GM13976 (cell line): ENCODE measurements around the gene DNAJC16.

Experiments
- DNase-seq: peaks from one replicate; pipeline ENCODE4 v3.0.0; 2012; ENCODE audit warnings: low spot score
- in situ Hi-C: fragments of 300-500 bp; cut with MboI; formaldehyde crosslinking; loops from one replicate; pipeline ENCODE4 v1.12.0; 2022; ENCODE audit warnings: low sequenced_read_pairs, mixed read lengths, inconsistent platforms; ENCODE audit not compliant: unreplicated experiment
- TF ChIP-seq, protein P1 (sequence below): IDR thresholded peaks from 2 replicates; pipeline ENCODE4 v1.5.1; 2012; ENCODE audit warnings: borderline replicate concordance, mild to moderate bottlenecking; ENCODE audit not compliant: insufficient read depth; ENCODE audit errors: extremely low read depth, missing control alignments, control extremely low read depth

The DNAJC16 gene

DNA sequence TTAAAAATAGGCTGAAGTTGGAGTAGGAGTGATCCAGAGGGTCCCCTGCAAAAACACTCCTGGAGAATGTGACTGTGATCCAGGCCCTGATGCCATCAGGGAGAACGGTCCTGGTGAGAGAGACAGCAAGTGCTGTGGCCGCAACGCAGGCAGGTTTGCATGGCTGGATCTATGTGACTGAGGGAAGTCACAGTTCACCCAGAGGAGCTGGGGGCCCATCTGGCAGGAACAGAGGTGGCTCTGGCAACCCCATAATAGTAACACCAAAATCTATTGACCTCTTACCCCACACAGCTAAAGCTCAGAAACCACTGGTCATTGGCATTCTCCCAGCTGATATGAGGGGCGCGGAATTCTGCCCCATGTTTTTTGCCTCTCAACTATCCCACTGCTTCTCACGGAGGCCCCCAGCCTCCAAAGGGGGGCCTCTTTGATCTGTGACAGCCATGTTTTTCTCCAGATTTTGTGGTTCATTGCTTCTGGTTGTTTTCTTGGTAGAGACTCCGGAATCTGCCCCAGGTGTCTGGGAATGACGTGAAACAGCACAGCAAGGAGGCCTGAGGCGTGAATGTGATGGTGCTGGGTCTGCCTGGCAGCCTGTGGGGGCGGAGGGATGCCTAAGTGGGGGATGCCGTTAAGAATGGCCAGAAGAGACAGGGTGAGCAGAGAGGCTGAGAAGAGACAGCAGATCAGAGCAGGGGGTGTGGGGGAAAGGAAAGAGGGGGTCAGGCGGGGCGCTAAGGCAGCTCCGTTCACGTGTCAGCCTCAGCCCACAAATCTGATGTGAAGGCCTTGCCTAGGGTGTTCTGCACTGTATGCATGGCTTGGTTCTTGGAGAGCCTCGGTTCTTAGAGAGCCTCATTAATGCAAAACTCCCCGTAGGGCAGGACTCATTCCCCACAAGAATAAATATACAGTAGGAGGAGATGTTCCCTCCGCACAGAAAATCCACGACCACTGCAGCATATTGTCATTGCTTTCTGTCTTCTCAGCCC, 26.2 kb upstream of the DNAJC16 start:
- in situ Hi-C loops: no loop called here
- no peak for DNase-seq

DNA sequence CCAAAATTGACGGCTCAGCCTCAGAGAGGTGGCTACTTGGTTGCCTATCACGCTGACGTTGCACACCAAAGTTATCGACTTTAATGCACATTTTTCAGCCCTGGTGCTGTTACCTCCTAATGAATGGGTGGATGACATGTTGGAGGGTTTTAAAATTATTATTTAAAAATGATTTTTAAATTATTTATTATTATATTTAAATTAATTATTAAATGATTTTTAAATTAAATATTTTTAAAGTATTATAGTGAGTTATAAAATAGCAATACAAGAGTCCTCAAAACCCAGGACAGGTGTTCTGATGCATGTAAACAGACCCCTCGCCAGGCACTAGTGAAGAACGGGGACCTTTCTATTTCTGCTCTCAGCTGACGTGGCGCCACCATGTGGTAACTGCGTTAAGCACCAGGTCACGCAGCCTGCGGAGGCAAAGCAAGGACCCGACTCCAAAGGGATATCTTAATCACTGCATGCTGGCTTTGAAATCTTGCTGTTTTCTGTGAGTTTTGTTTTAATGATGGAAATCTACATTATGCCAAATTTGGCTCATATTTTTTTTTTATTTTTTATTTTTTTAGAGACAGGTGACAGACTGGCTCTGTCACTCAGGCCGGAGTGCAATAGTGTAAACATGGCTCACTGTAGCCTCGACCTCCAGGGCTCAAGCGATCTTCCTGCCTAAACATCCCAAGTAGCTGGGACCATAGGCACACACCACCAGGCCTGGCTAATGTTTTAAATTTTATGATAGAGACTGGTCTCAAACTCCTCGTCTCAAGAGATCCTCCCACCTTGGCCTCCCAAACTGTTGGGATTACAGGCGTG, 25.2 kb upstream of the DNAJC16 start:
- TF ChIP-seq, protein P1, sequence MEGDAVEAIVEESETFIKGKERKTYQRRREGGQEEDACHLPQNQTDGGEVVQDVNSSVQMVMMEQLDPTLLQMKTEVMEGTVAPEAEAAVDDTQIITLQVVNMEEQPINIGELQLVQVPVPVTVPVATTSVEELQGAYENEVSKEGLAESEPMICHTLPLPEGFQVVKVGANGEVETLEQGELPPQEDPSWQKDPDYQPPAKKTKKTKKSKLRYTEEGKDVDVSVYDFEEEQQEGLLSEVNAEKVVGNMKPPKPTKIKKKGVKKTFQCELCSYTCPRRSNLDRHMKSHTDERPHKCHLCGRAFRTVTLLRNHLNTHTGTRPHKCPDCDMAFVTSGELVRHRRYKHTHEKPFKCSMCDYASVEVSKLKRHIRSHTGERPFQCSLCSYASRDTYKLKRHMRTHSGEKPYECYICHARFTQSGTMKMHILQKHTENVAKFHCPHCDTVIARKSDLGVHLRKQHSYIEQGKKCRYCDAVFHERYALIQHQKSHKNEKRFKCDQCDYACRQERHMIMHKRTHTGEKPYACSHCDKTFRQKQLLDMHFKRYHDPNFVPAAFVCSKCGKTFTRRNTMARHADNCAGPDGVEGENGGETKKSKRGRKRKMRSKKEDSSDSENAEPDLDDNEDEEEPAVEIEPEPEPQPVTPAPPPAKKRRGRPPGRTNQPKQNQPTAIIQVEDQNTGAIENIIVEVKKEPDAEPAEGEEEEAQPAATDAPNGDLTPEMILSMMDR: peak; percentile 38
- DNase-seq: peak; percentile 80
- in situ Hi-C loops: no loop called here

More for the DNA sequence above, 26.2 kb upstream of the DNAJC16 start:
- TF ChIP-seq, protein P1: no peak

DNA sequence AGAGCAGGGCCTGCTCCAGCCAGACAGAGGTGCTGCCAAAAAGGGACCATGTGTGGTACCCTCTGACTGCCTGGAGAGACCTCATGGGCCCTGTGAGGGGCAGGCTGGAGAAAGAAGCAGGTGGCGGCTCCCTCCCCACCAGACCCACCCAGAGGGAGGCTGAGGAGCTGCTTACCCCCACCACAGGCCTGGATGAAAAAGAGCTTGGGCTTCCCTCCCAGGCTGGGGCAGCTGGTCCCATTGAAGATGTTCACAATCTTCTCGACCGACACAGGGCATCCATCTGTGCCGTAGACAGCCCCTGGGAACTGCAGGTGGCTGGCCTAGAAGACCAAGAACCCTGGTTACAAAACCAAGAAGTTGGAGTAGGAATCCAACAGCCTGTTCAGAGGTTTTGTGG, 22.2 kb upstream of the DNAJC16 start:
- TF ChIP-seq, protein P1: no peak
- in situ Hi-C loops: no loop called here
- DNase-seq: no peak

DNA sequence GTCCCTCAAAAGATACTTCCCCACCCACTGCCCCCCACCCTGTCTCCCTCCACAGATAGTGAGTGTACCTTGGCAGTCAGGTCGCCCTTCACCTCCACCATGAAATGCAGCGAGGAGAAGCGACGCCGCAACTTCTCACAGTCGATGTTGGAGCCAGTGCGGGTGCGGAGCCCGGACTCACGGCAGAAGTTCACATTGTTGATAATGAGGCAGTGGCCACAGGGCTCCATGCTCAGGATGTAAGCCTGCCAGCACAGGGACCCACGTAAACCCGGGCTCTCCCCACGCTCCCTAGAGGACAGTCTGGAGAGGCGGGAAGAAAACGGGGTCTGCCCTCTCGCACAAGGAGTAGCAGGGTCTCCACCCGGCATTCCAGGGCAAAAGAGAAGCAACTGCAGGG, 19.8 kb upstream of the DNAJC16 start:
- no peak for DNase-seq
- TF ChIP-seq, protein P1: no peak
- in situ Hi-C loops: no loop called here

DNA sequence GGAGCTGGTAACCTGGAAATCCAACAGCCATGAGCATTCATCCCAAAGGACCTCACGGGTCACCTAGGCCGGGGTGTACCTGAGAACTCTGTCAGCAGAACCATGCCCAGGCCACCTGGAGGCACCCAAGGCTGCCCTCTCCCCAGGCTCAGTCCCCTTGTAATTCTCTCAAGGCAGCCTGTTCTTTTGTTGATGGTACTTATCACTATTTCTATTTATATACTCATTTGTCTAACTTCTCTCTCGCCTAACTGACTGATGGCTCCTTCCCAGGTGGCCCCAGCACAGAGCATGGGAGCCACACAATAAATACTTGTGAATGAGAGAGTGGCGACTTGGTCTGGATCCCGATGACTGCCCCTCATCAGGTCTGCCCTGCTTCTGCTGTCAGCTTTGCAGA, 19.4 kb upstream of the DNAJC16 start:
- TF ChIP-seq, protein P1: no peak
- in situ Hi-C loops: no loop called here
- DNase-seq: no peak

DNA sequence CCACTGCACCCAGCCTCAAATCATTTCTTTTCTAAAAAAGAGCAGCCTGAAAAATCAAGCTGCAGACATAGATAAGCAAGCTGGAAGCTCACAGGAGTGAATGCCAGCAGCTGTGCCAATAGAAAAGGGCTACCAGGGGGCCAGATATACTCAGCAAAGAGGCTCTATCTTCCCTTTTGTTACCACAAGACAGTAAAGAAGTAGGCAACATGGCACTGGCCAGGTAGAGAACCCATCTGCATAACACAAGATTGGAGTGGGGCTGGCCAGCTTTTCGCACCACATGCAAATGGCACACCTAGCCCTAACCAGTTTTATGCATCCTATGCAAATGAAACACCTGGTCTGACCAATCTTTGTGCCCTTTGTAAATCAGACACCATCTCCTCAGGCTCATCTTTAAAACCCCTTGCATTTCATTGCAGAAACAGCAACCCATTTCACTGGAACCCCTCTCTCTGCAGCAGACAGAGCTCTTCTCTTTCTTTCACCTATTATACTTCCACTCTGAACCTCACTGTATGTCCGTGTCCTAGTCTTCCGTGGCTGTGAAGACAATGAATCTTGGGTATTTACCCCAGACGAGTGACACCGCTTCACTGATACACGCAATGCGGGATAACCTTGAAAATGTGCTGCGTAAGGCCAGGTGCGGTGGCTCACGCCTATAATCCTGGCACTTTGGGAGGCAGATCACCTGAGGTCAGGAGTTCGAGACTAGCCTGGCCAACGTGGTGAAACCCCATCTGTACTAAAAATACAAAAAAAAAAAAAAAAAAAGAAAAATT, 17.8 kb upstream of the DNAJC16 start:
- in situ Hi-C loops: no loop called here
- no peak for DNase-seq
- TF ChIP-seq, protein P1: no peak
